ENCODE results near the gene IKZF2.

The IKZF2 gene

DNA sequence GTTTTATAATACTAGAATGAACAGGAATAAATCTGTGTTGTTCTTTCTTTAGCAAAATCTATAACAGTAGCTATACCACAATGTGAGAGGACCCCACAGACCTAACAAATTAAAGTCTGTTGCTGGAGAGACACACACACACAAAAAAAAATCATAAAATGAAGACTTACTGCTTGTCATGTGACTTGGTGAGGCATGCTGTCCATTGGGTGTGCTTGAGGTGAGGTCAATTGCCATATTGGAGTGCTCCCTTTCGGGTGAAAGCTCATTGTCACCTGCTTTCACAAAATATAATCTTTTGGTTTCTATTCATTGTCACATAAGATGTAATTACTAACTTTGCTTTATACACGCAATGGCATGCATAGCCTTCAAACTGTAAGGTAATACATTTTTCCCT, 3.9 kb downstream of the IKZF2 start:
- no peak overlapping the region for H3K4me3 Mint-ChIP-seq
- peaks cover 17% of the 10 kb centered on the region for H3K4me1 Mint-ChIP-seq

GRCh38 chr2:213145715-213146242, 5.6 kb downstream of the IKZF2 start:
- no peak for DNase-seq (ENCODE audit: low spot score in 2 of 2)
- Mint-ChIP-seq H3K9me3 (no peaks in the 10 kb centered on the region), H3K4me3 (no peak overlapping the region), H3K27me3 (no peaks in the 10 kb centered on the region), H3K4me1 (peaks cover 8% of the 10 kb centered on the region), H3K36me3 (no peaks in the 10 kb centered on the region), H3K27ac (no peak overlapping the region)
- ATAC-seq (ENCODE audit: low read depth): no peak

More for the DNA sequence above, 3.9 kb downstream of the IKZF2 start:
- Mint-ChIP-seq H3K36me3 (no peaks in the 10 kb centered on the region), H3K27ac (no peak overlapping the region), H3K27me3 (peaks cover 2% of the 10 kb centered on the region), H3K9me3 (no peaks in the 10 kb centered on the region)
- ATAC-seq (ENCODE audit: low read depth): no peak
- DNase-seq (ENCODE audit: low spot score in 2 of 2): no peak

GRCh38 chr2:213137064-213137463, 14.3 kb downstream of the IKZF2 start:
- Mint-ChIP-seq H3K27ac (no peak overlapping the region), H3K9me3 (no peaks in the 10 kb centered on the region), H3K27me3 (peaks cover 2% of the 10 kb centered on the region), H3K36me3 (peaks cover 2% of the 10 kb centered on the region), H3K4me3 (no peak overlapping the region), H3K4me1 (no peaks in the 10 kb centered on the region)
- DNase-seq (ENCODE audit: low spot score in 2 of 2) (no peak), ATAC-seq (ENCODE audit: low read depth) (no peak)

- Mint-ChIP-seq H3K4me1 (no peaks in the 10 kb centered on the region), H3K9me3 (no peaks in the 10 kb centered on the region), H3K4me3 (no peak overlapping the region), H3K27me3 (no peaks in the 10 kb centered on the region), H3K27ac (no peak overlapping the region), H3K36me3 (no peaks in the 10 kb centered on the region)
- DNase-seq (ENCODE audit: low spot score in 2 of 2) (no peak), ATAC-seq (ENCODE audit: low read depth) (no peak)
Observed at GRCh38 chr2:213129311-213129710, 22.1 kb downstream of the IKZF2 start.

DNA sequence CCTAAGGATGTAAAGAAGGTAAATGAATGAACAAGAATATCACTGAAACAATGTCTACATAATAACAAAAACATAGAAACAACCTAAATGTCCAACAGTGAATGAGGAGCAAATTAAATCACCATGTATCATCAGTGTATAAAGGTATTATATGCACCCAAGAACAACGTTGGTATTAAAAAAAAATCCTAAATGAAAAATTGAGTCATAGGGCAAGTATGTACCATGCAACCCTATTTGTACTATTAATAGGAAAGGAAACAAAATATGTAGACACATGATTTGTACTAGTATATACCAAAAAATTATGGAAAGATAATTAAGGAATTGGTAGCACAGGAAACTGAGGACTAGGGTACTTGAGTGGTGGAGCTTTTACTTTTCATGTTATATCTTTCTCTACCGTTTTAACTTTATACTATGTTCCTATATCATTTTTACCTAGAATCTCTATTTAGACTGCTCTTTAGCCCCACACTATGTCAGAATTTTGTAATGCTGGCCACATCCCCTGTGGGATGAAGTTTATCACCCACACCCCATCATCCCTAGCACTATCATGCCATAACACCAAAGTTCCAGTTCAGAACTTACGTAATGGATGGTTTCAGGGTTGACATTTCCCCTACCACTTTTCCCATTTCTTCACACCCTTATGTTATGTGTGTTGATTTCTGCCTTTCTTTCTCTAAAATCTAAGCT, 25.6 kb downstream of the IKZF2 start:
- ATAC-seq (ENCODE audit: low read depth) (no peak), DNase-seq (ENCODE audit: low spot score in 2 of 2) (no peak)
- Mint-ChIP-seq H3K36me3 (no peaks in the 10 kb centered on the region), H3K27ac (no peak overlapping the region), H3K27me3 (no peaks in the 10 kb centered on the region), H3K9me3 (no peaks in the 10 kb centered on the region), H3K4me3 (no peak overlapping the region), H3K4me1 (no peaks in the 10 kb centered on the region)

DNA sequence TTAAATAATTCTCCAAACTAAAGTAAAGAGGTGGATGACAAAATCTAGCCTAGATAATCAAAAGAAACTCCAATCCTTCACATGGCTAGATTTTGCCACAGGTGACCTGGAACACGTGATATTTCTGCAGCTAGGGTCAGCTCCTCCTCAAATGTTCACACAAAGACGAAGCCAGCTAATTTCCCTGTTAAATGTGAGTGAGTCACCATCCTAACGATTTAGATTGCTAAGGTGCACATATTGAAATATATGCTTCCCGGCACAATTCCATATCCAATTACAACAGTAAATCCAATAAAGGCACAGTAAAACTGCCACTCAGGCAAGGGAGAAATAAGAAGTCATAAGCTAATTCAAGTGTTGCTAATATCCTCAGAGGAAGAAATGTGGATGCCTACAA, 28.7 kb downstream of the IKZF2 start:
- Mint-ChIP-seq H3K4me3 (no peak overlapping the region), H3K9me3 (no peaks in the 10 kb centered on the region), H3K4me1 (peaks cover 7% of the 10 kb centered on the region), H3K36me3 (no peaks in the 10 kb centered on the region), H3K27ac (no peak overlapping the region), H3K27me3 (no peaks in the 10 kb centered on the region)
- no peak for ATAC-seq (ENCODE audit: low read depth)
- DNase-seq (ENCODE audit: low spot score in 2 of 2): no peak

GRCh38 chr2:213121690-213122089, 29.7 kb downstream of the IKZF2 start:
- Mint-ChIP-seq H3K9me3 (no peaks in the 10 kb centered on the region), H3K27ac (no peak overlapping the region), H3K4me1 (peaks cover 7% of the 10 kb centered on the region), H3K36me3 (no peaks in the 10 kb centered on the region), H3K4me3 (no peak overlapping the region), H3K27me3 (no peaks in the 10 kb centered on the region)
- no peak for DNase-seq (ENCODE audit: low spot score in 2 of 2)
- no peak for ATAC-seq (ENCODE audit: low read depth)

DNA sequence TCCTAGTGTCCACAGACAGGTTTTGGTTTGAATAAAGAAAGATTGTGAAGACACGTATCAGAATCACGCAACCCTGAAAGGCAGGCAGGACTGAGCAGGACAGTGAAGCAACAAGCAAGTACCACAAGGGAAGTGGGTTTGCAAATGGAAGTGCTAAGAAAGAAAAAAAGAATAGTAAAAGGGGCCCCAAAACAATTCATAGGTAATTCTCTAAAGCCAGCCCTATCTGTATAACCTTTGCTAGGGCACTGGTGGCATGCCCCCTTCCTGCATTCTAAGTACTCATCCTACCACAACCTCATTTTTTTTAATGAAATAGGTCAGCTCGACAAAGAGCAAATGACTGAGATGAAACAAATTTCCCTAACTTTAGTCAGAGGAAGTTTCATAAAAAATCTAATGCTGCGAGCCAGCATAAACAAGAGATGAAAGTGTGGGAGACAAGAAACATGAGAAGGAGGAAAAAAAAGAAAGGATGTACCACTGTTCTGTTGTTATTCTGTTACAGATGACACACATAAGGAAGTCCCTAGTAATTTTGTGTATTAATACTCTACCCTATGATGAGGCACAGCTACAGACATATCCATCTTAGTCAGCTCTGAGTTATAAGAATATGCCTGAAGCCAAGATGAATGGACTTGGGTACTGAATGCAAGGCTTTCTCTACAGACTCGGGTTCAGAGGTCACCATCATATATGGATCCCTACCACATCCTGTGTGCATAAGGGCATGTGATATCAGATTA, 32.2 kb downstream of the IKZF2 start:
- Mint-ChIP-seq H3K4me1 (peaks cover 7% of the 10 kb centered on the region), H3K27ac (peak overlapping the region; percentile 1), H3K4me3 (peak overlapping the region; percentile 11), H3K27me3 (no peaks in the 10 kb centered on the region), H3K9me3 (no peaks in the 10 kb centered on the region), H3K36me3 (no peaks in the 10 kb centered on the region)
- DNase-seq (ENCODE audit: low spot score in 2 of 2) (no peak), ATAC-seq (ENCODE audit: low read depth) (peak; percentile 32)

- DNase-seq (ENCODE audit: low spot score in 2 of 2) (no peak), ATAC-seq (ENCODE audit: low read depth) (no peak)
- H3K9me3 Mint-ChIP-seq: no peaks in the 10 kb centered on the region
- no peaks in the 10 kb centered on the region for H3K36me3 Mint-ChIP-seq
- H3K4me1 Mint-ChIP-seq: no peaks in the 10 kb centered on the region
- no peak overlapping the region for H3K27ac Mint-ChIP-seq
- no peak overlapping the region for H3K4me3 Mint-ChIP-seq
- H3K27me3 Mint-ChIP-seq: no peaks in the 10 kb centered on the region
Observed at GRCh38 chr2:213108308-213108707, 43.1 kb downstream of the IKZF2 start.

DNA sequence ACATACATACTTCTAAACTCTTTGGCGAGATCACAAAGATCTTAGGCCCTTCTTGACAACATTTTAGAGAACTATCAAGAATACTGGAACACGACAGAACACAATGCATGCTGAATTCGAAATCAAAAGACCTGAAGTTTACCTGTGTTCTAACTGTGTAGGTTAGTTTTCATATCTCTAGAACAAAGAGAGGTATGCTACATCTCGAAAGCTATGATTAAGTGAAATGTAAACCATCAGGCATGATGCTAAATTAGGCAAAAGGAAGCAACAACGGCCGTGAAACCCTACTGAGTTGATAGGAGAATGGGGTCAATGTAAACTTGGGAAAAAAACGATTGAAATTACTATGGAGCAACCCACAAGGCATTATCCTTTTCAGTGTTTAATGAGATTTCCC, 43.7 kb downstream of the IKZF2 start:
- DNase-seq (ENCODE audit: low spot score in 2 of 2) (no peak), ATAC-seq (ENCODE audit: low read depth) (no peak)
- H3K27me3 Mint-ChIP-seq: no peaks in the 10 kb centered on the region
- H3K4me1 Mint-ChIP-seq: no peaks in the 10 kb centered on the region
- H3K27ac Mint-ChIP-seq: no peak overlapping the region
- H3K9me3 Mint-ChIP-seq: no peaks in the 10 kb centered on the region
- H3K36me3 Mint-ChIP-seq: no peaks in the 10 kb centered on the region
- no peak overlapping the region for H3K4me3 Mint-ChIP-seq

DNA sequence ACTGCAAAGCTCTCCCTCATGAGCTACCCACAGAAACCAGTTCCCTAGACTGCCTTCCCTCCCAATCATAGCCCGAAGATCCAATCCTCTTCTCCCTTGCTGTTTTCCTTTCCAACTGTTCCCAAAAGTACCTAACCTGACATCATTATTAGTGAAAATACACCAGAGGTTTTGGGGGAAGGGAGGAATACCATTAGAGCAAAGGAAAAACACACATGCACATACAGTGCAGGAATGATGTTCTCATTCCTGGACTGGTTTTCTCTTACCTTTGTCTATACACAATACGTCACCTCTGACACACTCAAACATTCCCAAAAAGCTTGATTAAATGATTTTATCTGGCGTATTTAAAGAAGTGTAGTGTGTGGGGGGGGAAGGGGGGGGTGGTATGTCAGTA, 46.2 kb downstream of the IKZF2 start:
- Mint-ChIP-seq H3K4me3 (no peak overlapping the region), H3K36me3 (no peaks in the 10 kb centered on the region), H3K9me3 (no peaks in the 10 kb centered on the region), H3K4me1 (peaks cover 2% of the 10 kb centered on the region), H3K27me3 (no peaks in the 10 kb centered on the region), H3K27ac (no peak overlapping the region)
- ATAC-seq (ENCODE audit: low read depth): no peak
- no peak for DNase-seq (ENCODE audit: low spot score in 2 of 2)

- ATAC-seq (ENCODE audit: low read depth) (no peak), DNase-seq (ENCODE audit: low spot score in 2 of 2) (no peak)
- H3K27ac Mint-ChIP-seq: no peak overlapping the region
- H3K27me3 Mint-ChIP-seq: no peaks in the 10 kb centered on the region
- no peaks in the 10 kb centered on the region for H3K9me3 Mint-ChIP-seq
- no peaks in the 10 kb centered on the region for H3K36me3 Mint-ChIP-seq
- peaks cover 2% of the 10 kb centered on the region for H3K4me1 Mint-ChIP-seq
- no peak overlapping the region for H3K4me3 Mint-ChIP-seq
Observed at GRCh38 chr2:213104903-213105202, 46.6 kb downstream of the IKZF2 start.

- H3K36me3 Mint-ChIP-seq: no peaks in the 10 kb centered on the region
- no peaks in the 10 kb centered on the region for H3K9me3 Mint-ChIP-seq
- H3K4me1 Mint-ChIP-seq: peaks cover 2% of the 10 kb centered on the region
- no peaks in the 10 kb centered on the region for H3K27me3 Mint-ChIP-seq
- ATAC-seq (ENCODE audit: low read depth): no peak
- no peak for DNase-seq (ENCODE audit: low spot score in 2 of 2)
- H3K27ac Mint-ChIP-seq: no peak overlapping the region
- H3K4me3 Mint-ChIP-seq: no peak overlapping the region
Observed at GRCh38 chr2:213104092-213104902, 47.1 kb downstream of the IKZF2 start.
